WERI-Rb-1 (cell line): ENCODE data around the gene NFAM1.

Experiments used
- DNase-seq: peaks from one replicate; pipeline ENCODE4 v3.0.0-alpha.2; 2020
- H3K27ac ChIP-seq: fragments of 250-450 bp; sonication (Bioruptor Pico); 2 replicates; pipeline ENCODE4 v1.5.1; 2020; ENCODE audit warnings: mild to moderate bottlenecking, moderate library complexity
- H3K27me3 ChIP-seq: fragments of 250-450 bp; sonication (Bioruptor Pico); 2 replicates; pipeline ENCODE4 v1.5.1; 2021; ENCODE audit warnings: mild to moderate bottlenecking, low read depth, moderate library complexity; ENCODE audit not compliant: insufficient read depth, severe bottlenecking
- H3K36me3 ChIP-seq: fragments of 250-450 bp; sonication (Bioruptor Pico); 2 replicates; pipeline ENCODE4 v1.5.1; 2020; ENCODE audit warnings: mild to moderate bottlenecking, moderate library complexity
- H3K4me3 ChIP-seq: 2 replicates; pipeline ENCODE4 v1.5.1; 2011; ENCODE audit warnings: low read depth, mild to moderate bottlenecking, control low read depth, low read length
- H3K9me3 ChIP-seq: fragments of 250-450 bp; sonication (Bioruptor Pico); 2 replicates; pipeline ENCODE4 v1.5.1; 2021; ENCODE audit warnings: mild to moderate bottlenecking, moderate library complexity; ENCODE audit not compliant: severe bottlenecking
- TF ChIP-seq, protein P1 (sequence below): IDR thresholded peaks from 2 replicates; pipeline ENCODE4 v1.5.1; 2011; ENCODE audit warnings: low read depth, mild to moderate bottlenecking, control low read depth, inconsistent platforms, low read length

Gene NFAM1

DNA sequence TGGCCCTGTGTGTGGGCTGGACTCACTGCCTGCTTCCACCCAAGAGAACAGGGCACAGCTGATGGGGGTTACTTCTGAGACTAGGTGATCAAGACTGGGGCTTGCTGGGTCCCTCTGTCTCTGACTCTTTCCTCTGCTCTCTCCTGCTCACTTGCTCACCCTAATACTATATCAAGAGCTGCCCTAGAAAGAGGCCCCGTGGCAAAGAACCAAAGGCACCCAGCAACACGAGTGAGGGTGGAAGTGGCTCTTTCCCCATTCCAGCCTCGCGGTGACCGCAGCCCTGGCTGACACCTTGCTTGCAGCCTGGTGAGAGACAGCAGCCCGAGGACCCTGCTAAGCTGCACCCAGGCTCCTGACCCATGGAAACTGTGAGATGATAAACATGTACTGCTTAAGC, 20.7 kb upstream of the NFAM1 start:
- Histone ChIP-seq H3K9me3 (no peaks in the 10 kb centered on the region), H3K27ac (no peak overlapping the region), H3K36me3 (no peaks in the 10 kb centered on the region), H3K27me3 (no peaks in the 10 kb centered on the region), H3K4me3 (no peak overlapping the region)
- TF ChIP-seq, protein P1, sequence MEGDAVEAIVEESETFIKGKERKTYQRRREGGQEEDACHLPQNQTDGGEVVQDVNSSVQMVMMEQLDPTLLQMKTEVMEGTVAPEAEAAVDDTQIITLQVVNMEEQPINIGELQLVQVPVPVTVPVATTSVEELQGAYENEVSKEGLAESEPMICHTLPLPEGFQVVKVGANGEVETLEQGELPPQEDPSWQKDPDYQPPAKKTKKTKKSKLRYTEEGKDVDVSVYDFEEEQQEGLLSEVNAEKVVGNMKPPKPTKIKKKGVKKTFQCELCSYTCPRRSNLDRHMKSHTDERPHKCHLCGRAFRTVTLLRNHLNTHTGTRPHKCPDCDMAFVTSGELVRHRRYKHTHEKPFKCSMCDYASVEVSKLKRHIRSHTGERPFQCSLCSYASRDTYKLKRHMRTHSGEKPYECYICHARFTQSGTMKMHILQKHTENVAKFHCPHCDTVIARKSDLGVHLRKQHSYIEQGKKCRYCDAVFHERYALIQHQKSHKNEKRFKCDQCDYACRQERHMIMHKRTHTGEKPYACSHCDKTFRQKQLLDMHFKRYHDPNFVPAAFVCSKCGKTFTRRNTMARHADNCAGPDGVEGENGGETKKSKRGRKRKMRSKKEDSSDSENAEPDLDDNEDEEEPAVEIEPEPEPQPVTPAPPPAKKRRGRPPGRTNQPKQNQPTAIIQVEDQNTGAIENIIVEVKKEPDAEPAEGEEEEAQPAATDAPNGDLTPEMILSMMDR, result no peak
- DNase-seq, result no peak

DNA sequence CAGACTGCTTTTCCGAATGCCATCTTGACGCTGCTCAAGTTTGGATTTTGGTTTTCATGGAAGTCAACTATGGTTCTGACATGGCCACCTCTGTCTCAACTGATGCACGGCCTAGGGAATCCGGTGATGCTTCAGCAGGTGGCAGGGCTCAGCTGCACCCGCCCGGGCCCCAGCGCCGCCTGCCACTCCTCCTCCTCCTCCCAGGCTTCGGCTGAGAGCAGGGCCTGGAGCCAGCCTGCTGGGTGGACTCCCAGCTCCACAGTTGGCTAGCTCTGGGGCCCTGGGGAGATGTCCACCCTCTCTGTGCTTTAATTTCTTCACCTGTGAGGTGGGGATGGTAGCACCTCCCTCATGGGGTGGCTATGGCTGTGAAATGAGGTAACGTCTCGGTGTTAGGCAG, 20.3 kb upstream of the NFAM1 start:
- Histone ChIP-seq H3K27me3 (no peaks in the 10 kb centered on the region), H3K27ac (no peak overlapping the region), H3K36me3 (no peaks in the 10 kb centered on the region), H3K9me3 (no peaks in the 10 kb centered on the region), H3K4me3 (no peak overlapping the region)
- DNase-seq, result no peak
- TF ChIP-seq, protein P1, result no peak

DNA sequence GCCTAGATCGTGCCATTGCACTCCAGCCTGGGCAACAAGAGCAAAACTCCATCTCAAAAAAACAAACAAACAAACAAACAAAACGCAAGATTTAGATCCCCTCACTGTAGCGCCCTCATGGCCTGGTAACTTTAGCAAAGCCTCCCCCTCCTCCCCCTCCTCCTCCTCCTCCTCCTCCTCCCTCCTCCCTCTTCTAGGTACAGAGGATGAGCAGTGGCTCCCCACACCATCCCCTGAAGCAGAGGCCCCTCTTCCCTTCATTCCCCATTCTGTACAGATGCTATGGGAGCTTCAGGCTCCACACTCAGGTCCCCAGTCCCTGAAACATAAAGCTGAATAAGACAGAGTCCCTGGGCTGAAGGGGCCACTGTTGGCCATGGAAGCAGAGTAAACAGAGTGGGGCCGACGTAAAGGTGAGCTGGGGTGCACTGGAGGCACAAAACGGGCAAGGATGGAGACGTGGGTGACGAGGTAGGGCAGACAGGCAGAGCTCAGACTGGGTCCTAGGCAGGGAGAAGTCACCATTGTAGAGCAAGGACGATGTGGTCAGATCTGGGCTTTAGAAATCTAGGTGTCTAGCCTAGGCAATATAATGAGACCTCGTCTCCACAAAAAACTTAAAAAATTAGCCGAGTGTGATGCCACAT, 19.4 kb upstream of the NFAM1 start:
- H3K27me3 ChIP-seq, result no peaks in the 10 kb centered on the region
- TF ChIP-seq, protein P1, result no peak
- H3K9me3 ChIP-seq, result peaks cover 3% of the 10 kb centered on the region
- H3K4me3 ChIP-seq, result no peak overlapping the region
- H3K36me3 ChIP-seq, result no peaks in the 10 kb centered on the region
- no peak overlapping the region for H3K27ac ChIP-seq
- no peak for DNase-seq

DNA sequence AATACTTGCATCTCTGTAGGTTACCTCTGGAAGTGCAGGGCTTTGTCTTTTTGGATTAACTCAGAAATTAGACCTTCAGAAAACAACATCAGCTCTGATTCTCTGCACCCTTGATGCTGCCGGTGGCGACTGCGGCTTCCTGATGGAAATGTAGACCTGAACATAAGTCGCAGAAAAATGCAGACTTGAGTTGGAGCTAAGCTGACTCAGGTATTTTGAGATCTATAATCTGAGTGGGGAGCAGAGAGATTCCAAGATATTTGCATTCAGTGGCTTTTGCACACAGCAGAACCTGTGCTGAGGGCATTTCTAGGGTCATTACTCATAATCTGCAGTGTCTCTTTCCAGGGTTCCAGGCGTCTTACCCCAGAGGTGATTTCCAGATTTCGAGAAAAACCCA, 18.7 kb upstream of the NFAM1 start:
- Histone ChIP-seq H3K27ac (no peak overlapping the region), H3K27me3 (no peaks in the 10 kb centered on the region), H3K36me3 (no peaks in the 10 kb centered on the region), H3K4me3 (no peak overlapping the region), H3K9me3 (peaks cover 3% of the 10 kb centered on the region)
- DNase-seq, result no peak
- TF ChIP-seq, protein P1, result no peak

DNA sequence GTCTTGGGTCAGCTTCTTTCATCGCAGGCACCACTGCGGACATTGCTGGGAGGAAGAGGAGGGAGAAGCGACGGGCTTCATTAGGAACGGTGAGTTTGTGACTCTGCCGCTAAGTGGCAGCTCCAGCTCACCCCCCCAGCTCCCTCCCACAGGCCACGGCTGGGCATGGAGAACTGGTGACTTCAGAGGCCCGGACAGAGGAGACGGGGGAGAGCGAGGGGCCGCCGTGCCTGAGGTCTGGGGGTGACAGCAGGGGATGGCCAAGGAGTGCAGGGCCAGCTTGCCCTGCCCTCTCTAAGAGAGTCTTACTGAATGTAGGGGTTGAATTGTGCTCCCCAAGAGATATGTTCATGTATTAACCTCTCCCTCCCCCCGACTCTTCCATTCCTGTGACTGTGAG, 13.9 kb upstream of the NFAM1 start:
- no peak for DNase-seq
- H3K27me3 ChIP-seq, result no peaks in the 10 kb centered on the region
- no peak overlapping the region for H3K4me3 ChIP-seq
- H3K9me3 ChIP-seq, result peaks cover 3% of the 10 kb centered on the region
- no peak overlapping the region for H3K27ac ChIP-seq
- TF ChIP-seq, protein P1, result no peak
- no peaks in the 10 kb centered on the region for H3K36me3 ChIP-seq
